Activated CD4-positive, alpha-beta T cell treated with anti-CD3 and anti-CD28 coated beads for 4 hours (primary cell): ENCODE measurements around the gene DCHS2.

Source experiments
- DNase-seq, 2 donors: peaks; one replicate each; pipeline ENCODE4 v3.0.0-alpha.2; 2020

DCHS2 gene

DNA sequence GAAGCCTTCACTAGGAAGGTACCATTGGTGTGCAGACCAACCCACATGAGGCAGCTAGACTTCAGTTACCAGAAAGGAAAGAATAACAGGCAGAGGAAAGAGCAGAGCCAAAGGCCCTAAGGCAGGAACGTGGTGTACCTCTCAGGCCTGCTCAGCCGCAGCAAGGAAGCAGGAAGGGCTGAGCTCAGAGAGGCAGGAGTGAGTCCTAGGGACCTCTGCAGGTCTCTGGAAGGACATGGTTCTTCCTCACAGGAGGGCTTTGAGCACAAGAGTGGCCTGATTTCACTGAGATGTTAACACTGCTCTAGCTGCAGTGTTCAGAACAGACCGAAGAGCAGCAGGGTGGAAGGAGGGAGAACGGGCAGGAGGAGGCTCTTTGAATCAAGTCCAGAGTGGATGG lies 124.6 kb downstream of the DCHS2 start:
- DNase-seq = no peak

DNA sequence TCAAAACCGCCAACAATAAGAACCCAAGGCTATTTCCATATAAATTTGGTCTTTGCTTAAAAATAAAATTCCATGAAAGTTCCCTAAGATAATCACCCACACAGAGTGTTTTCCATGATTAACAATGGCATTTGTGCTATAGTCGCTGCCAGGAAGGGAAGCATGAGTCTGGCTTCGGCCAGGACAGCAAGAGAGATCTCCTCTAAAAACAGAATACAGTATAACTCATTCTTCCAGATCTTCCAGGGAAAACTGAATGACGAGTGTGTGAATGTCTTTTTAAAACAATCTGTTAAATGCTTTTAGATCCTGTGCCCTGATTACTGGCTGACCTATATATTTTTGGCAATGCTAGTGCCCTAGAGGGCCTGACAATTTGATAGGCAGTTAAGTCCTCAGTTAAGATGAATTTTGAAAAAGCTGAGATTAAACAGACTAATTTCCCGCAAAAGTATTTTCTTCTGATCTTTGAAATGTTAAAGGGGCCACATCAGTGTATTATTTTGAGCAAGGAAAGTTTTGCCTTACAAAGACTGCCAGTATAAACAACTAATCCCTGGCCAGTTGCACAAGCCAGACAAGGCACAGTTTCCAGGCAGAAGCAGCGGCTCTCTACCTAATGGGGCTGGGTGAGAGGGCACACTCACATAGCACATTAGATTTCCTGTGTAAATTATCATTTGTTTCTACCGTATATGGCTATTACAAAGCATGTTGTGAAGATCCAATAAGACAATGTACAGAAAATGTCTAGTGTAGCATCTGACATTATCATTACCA lies 127.3 kb downstream of the DCHS2 start:
- no peak for DNase-seq

DNA sequence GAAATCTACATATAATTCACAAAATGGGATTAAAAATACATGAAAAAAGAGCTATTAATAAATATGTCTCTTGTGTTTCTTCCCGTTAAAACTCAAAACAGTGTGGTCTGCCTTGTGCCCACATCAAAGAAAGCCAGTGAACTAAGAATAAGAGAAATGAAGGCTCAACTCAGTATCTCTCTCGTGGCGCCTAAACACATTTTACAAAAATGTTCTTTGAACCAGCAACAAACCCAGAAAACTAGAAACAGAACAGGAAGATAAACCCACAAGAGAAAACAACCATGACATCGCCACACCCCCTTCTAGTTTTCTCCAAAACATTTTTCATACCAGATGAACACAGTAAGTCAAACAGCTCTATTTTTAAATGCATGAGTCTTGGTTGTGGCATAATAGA lies 130.1 kb downstream of the DCHS2 start:
- no peak for DNase-seq

DNA sequence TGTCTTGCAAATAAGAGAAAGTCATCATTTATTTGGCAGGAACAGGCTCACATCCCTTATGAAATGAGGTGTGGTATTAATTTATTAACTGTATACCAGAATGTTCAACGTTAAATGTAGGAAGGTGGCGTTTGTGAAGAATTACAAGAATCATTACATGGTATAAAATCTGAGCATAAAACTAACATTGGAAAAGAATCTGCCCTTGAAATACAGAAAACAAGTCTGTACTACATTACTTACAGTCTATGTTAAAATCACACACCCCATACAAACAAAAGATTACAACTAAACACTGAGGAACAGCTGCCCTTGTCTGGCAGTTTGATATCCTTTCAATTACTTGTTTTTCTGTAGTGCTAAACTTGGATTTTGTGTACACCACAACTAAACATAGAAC lies 131.1 kb downstream of the DCHS2 start:
- DNase-seq = no peak

DNA sequence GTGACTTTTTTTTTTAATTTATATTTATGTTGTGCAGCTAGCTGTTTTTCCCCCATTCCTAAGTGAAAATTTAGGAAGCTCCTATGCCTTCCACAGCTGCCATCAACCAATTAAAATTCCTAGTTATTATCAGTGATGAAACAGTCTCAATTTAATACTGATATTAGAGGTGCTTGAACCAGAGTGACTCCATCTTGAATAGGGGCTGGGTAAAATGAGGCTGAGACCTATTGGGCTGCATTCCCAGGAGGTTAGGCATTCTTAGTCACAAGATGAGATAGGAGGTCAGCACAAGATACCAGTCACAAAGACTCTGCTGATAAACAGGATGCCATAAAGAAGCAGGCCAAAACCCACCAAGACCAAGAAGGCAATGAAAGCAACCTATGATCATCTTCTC lies 136.7 kb downstream of the DCHS2 start:
- no peak for DNase-seq

DNA sequence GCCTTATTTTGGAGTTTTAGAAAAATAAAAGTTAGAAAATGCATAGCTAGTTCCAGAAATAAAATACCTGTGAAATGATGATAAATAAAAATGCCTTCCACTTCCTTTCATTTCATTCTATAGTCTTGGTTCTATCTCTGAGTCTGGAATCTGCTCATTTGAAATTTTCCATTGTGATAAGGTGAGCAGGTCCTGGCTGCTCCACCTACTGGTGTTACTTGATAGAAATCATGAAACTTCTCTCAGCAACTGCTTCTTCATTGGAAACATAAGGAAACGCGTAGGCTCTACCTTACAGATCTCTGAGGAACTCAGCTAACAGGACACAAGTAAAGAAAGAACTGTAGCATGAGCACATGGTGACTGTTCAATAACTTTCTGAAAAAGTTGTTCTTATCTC lies 141.8 kb downstream of the DCHS2 start:
- no peak for DNase-seq

DNA sequence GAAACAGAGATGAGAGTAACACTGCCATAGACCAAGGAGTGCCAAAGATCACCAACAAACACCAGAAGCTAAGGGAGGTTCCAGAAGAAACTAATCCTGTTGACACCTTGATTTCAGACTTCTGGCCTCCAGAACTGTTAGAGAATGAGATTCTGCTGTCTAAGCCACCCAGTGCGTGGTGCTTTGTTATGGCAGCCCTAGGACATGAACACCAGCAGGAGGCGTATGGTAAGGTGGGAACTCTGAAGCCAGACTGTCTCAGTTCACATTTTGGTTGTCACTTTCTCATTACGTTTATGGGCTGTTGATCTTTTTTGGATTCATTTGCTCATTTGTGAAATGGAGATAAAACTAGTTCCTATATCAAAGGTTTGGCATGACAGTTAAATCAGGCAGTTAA lies 142.9 kb downstream of the DCHS2 start:
- no peak for DNase-seq

DNA sequence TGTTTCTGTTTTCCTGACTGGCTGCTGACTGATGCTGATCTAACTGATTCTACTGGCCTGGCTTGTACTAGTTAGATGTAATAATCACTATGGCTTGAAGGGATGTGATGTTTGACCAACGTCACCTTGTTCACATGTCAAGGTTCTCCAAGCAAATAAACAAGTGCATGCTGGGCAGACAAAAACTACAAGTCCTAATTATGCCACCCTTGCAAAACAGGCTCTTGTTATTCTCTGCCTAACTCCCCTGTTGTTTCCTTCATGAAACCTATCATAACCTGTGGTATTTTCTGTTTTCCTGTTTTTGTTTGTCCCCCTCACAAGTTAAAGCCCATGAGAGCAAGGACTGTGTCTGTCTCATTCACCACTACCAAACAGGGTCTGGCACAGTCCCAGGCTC lies 146.2 kb downstream of the DCHS2 start:
- no peak for DNase-seq

DNA sequence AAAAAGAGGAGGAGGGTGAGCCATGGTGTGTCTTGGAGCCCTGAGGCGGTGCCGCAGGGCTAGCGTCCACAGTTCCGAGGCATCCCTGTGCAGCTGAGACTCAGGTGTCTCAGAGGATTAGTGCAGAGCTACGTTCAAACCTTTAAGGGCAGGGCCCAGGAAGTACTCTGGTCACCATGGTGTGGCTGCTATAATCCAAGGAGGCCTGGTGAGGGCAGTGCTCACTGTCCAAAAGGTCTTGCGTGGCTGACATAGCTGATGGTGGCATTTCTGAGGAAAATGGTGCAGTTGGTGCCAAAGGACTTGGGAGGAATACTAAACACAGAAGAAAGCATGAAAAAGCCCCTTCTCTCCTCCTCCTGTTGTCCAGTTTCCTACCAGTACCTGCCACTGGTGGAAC lies 146.9 kb downstream of the DCHS2 start:
- DNase-seq = no peak

DNA sequence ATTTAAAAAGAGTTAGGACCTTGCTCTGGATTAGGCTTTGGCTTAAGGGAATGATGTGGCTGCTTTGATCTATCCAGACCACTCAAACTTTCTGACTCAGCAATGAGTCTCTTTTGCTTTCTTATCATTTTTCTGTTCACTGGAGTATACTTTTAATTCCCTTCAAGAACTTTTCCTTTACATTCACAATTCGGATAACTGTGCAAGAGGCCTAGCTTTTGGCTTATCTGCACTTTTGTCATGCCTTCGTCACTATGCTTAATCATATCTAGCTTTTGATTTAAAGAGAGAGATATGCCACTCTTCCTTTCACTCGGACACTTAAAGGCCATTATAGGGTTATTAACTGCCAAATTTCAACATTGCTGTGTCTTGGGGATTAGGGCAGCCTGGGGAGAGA lies 147.9 kb downstream of the DCHS2 start:
- DNase-seq = no peak

DNA sequence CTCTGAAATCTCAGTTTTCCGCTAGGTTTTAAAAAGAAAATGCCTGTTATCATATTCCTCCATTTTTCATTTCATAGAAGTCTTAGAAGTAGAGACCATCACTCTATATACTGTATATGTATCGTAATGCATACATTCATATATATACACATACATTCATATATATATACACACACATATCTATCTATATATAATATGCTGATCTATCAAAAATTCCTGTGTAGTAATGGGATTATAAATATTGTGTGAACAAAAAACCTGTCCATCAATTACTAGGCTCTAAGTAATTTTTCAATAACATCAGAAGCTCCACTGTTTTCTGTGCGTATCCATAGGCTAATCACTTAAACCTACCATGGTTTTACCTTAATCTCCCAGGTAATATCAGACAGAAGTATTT lies 150.2 kb downstream of the DCHS2 start:
- no peak for DNase-seq

DNA sequence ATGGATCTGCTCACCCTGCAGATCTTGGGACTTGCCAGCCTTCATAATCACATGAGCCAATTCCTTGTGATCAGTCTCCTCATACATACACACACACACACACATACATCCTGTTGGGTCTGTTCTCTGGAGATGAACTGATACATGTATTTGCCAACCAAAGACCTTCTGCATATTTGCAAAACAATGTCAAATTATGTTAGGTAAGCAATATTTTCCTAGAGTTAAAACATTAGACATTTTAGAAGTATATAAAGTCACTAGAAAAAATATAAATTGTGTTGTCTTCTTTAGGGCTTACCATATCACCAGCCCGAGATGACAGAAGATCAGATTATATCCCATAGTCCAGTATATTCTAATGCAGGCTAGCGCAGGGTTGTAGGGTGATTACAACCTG lies 156.0 kb downstream of the DCHS2 start:
- DNase-seq = no peak

DNA sequence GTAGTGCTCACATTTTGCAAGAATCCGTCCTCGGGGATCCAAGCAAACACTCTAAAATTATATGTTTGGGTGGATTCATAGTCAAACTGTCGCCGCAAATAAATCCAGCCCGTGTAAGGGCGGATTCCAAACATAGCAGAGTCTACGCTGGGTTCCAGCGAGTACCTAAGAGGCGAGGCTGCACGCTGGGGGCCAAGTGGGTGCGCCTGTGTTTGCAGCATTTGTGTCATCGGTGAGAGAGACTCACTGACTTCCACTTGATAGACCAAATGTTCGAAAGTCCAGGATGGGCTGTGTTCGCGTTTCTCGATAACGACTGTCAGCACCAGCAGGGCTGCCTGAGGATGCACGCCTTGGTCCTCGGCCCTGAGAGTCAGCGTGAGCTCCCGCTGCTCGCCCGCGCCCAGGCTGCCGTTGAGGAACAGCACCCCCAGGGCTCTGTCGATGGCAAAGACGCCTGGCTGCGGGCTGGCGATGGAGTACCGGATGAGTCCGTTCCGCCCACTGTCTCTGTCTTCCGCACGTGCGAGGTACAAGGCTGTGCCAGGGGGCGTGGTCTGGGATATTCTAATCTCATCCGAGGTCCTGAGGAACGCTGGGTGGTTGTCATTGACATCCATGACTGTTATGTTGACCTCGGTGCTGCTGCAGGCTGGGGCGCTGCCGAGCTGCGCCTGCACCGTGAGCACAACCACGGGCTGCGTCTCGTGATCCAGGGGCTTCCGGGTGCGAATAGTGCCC lies 158.7 kb downstream of the DCHS2 start:
- DNase-seq = peak; percentile 29 to 34

DNA sequence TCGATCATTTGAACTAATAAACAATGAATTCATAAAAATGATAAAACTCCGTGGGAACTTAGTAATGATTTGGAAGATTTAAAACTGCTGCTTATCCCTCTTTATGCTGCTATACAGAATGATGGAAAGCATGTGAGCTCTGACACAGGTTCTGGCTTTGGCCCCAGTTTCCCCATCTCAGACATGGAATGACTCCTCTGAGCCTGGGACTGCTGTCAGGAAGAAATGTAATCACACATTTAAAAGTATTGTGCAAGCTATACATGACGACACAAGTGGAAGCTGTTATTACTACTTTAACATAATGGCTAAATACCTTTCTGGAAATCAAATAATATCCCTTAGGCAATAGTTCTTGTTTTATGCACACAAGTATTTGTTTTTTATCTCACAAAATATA lies 161.7 kb downstream of the DCHS2 start:
- no peak for DNase-seq

DNA sequence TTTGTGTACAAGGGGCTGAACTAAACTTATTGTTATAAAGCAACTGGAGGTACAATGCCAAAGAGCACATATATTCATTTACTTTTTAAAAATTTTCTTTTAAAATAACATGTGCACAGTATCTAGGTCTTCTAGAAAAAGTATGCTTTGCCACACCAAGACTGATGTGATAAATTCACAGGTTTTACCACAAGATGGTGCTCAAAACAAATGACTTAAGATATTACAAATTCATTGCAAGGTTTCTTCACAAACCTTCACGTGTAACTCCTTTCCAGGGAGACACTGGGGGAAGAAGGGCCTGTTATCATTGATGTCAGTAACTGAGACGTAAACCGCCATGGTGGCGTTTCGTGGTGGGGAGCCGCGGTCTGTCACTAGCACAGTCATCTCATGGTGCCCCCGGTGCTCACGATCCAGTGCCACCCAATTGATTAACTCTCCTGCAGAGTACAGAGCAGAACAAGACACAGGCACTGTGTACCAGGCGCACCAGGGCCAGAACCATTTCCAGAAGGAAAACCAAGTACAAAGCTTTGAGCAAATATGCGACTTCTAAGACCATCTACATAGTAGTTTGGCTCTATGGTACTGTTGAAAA lies 162.2 kb downstream of the DCHS2 start:
- DNase-seq = no peak

DNA sequence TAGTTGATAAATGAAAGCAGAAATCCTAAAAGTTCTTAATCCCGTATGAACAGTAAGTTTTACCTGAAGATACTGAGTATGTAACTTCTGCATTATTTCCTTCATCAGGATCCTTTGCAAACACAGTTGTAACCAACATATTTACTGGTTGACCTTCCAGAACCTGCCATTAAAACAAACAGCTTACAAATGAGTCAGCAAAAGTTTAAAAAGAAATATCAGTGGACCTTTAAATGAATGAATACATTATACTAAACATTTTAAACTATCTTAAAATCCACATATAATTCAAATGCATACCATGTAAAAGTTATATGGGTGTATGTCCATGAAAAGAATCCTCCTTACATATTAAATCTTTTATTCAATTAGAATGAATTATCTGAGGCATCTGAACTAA lies 163.6 kb downstream of the DCHS2 start:
- DNase-seq = no peak

DNA sequence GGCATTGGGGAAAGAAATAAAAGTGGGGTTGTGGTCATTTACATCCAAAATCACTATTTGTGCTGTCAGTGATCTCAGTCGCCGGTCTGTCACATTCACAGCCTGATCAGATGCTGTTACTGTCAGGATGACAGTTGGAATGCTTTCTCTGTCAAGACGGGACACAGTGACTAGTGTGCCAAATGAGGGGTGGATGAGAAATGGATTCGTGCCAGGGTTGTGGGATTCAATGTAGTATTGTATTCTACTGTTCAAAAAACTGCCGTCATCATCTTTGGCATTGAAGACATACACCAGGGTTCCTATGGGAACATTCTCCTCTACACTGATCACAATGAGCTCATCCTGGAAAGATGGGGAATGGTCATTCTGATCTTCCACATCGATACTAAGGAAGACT lies 171.1 kb downstream of the DCHS2 start:
- DNase-seq = no peak

DNA sequence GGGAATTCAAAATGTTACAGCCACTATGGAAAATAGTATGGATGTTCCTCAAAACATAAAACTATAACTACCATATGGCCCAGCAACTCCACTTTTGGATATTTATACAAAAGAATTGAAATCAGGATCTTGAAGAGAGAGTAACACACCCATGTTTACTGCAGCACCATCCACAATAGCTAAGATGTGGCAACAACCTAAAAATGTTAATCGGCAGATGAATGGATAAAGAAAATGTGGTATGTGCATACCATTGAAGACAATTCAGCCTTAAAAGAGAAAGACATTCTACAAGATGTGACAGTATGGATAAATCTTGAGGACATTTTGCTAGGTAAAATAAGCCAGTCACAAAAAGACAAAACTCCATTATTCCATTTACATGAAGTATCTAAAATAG lies 171.9 kb downstream of the DCHS2 start:
- no peak for DNase-seq

DNA sequence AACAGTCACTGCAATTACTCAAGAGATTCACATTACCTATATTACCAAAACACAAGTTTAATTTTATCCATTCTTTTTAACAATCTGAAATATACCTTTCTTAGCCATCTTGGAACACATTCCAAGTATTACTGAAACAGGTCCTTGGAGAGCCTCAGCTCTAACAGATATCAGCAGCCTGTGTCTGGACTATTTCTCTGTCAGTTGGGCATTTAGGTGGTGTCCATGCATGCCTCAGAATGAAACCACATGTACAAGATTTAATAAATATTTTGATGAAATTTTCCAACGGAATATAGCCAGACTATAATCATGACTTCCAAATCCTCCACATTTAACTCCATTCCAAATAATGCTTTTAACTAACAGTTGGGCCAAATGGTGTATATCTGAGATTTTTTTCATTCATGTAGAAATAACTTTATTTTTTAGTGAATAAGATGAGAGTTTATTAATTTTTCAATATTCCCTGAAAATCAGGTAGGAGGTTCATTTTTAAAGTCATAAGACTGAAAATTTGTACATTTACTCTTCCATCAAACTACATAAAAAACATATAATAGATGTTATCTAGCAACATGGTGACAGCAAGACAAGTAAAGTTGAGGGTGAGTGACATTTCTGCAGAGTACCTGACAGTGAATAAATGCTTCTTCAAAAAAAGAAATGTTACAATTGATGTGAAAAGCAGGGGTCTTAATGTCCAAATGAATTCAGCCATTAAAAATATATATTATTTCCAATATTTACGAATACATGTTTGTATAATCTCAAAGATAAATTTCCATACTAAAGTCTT lies 174.2 kb downstream of the DCHS2 start:
- no peak for DNase-seq

DNA sequence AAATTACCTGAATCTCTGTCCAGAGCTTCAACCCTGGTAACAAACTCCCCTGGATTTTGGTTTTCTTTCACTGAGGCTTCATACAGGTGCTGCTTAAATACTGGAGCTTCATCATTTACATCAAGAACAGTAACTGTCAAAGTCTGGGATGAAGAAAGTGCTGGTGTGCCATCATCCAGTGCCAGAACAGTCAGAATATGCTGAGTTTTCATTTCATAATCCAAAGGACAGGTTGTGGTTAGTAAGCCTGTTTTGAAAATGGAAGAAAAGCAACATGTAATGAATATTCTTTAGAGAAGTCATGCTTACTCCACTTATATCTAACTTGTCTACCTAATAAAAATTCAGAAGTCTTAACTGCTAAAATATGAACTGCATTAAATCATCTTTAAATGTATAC lies 175.9 kb downstream of the DCHS2 start:
- DNase-seq = no peak

DNA sequence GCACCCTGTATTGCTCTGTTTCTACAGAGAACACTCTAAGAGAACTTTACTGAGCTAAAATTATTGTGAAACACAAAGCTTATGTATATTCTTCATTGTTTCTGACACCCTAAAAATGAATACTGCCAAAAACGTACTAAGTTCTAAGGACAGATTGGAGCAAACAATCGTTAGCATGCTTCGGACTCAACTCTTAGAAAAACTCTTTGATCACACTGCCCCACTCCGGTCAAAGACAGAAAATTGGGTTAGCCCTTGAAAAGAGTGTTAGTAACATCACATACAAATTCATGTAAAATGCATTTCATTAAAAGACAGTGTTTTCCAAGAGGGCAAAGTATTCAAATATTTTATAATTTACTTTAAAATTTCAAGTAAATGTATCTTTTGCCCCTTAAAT lies 177.4 kb downstream of the DCHS2 start:
- DNase-seq = no peak

DNA sequence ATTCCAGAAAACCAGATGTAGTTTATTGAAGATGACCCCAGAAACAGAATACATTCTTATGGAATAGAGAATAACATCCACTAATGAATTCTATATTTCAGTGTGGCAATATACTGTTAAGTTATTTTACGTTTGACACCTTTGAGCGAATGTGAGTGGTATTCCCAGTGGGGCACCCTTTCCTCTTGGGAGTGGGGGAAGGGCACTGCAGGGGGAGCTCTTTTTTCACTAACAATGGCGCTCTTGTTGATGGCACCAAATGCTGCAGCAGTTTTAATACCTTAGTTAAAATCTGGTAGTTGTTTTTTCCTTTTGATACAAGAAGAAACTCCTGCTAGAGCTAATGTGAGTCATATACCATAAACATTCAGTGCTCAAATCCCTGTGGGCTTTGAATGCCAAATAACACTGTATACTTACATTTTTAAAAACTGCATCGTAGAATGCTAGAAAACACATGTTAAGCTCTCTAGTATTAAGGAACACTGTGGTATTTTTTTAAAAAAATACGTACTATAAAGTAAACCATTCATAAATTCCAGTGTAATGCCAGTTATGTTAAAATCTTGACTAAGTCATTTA lies 178.5 kb downstream of the DCHS2 start:
- DNase-seq = no peak

DNA sequence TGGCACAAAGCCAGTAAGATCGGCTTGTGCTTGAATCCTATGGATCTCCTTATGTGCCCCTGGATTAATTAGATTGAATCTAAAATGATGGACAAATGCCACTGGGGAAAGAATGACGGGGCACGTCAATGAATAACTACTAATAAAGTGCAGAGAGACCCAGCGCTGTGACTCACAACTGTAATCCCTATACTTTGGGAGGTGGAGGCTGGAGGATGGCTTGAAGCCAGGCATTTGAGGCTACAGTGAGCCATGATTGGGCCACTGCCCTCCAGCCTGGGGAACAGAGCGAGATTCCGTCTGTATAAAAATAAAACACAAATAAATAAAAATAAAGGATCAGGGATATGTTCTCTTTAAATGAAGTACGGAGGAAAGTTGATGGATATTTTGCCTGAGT lies 179.4 kb downstream of the DCHS2 start:
- no peak for DNase-seq
